ENCODE results near the gene NSG1. TPM values are rescaled to one million over a fixed set of nuclear protein-coding genes. Genes with fewer than 3 reads are reported as not detected.

Gene NSG1, protein sequence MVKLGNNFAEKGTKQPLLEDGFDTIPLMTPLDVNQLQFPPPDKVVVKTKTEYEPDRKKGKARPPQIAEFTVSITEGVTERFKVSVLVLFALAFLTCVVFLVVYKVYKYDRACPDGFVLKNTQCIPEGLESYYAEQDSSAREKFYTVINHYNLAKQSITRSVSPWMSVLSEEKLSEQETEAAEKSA
- total RNA-seq (1 to 10 TPM in 4 of 5 donors, not detected in 1; 1.2 to 8.1 (median 1.8) TPM), polyA plus RNA-seq (10 to 100 TPM in 1 of 3 donors, 1 to 10 TPM in 2; 4.1 to 13.6 (median 8.0) TPM)
- long read RNA-seq, donor 1, partial matches to known transcripts: 0 of 2 reads
- long read RNA-seq, donor 1, other reads (novel, unspliced or antisense): 0 of 2 reads
- long read RNA-seq, donor 2, partial matches to known transcripts: 6 of 7 reads
- long read RNA-seq, donor 2, other reads (novel, unspliced or antisense): 0 of 7 reads
- long read RNA-seq, donor 3, partial matches to known transcripts: 5 of 6 reads
- long read RNA-seq, donor 3, other reads (novel, unspliced or antisense): 0 of 6 reads
- long read RNA-seq, donor 4, partial matches to known transcripts: 0 of 1 reads
- long read RNA-seq, donor 4, other reads (novel, unspliced or antisense): 0 of 1 reads
- long read RNA-seq, donor 5, partial matches to known transcripts: 11 of 14 reads
- long read RNA-seq, donor 5, other reads (novel, unspliced or antisense): 0 of 14 reads
- long read RNA-seq, donor 6: 0 reads
- long read RNA-seq, donor 7, partial matches to known transcripts: 11 of 16 reads
- long read RNA-seq, donor 7, other reads (novel, unspliced or antisense): 0 of 16 reads
- long read RNA-seq, donor 8, partial matches to known transcripts: 24 of 34 reads
- long read RNA-seq, donor 8, other reads (novel, unspliced or antisense): 8 of 34 reads
- long read RNA-seq, donor 9, partial matches to known transcripts: 5 of 9 reads
- long read RNA-seq, donor 9, other reads (novel, unspliced or antisense): 0 of 9 reads
- long read RNA-seq, donor 10, partial matches to known transcripts: 5 of 6 reads
- long read RNA-seq, donor 10, other reads (novel, unspliced or antisense): 0 of 6 reads

DNA sequence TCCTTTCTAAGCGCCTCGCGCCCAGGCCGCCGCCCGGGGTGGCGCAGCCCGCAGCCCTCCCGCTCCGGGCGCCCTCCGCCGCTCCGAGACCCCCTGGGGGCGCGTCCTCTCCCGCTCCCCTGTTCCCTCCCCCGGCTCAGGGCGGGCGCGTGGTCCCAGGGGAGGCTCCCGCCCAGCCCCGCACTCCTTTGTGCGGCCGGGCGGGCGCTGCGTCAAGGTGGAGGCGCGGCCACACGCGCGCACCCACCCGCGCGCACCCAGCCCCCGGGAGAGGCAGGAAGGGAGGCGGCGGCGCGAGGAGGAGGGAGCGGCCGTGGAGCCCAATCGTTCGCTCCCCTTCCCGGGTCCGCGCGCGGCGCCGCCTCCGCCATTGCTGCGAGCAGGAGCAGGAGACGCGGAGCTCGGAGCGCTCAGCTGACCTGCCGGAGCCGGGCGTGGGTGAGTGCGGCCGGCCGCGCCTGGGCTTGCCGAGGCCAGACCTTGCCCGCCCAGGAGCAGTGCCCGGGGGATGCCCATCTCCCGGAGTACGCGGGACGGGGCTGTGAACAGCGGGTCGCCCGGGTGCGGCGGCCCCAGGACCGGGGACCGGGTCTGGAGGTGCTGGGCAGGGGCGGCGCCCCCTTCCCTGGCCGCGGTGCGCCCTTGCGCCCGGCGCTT is at the start of gene NSG1:
Gene NSG1, plus strand, starts transcription at position 367 of the 657 bp plus-strand sequence. CDS start 528 bp downstream, outside the sequence.
- intact Hi-C loops (cut with DNase I; ENCODE audit: low total_unique reads): no loop called here
- DNase-seq: peak in 1 of 2 donors; percentile 79
- Histone ChIP-seq H3K4me3 (peak within 1 kb of the TSS; percentile 39 to 61 (median 53)), H3K27me3 (peaks cover 21 to 95% (median 43%) of the 10 kb centered on the region in 3 donors), H3K36me3 (no peaks in the 10 kb centered on the region), H3K27ac (peak within 1 kb of the TSS in 1 of 5 donors; percentile 14), H3K4me1 (peaks cover 20 to 34% (median 28%) of the 10 kb centered on the region in 4 donors), H3K9me3 (no peaks in the 10 kb centered on the region)
- no peak for TF ChIP-seq POLR2AphosphoS5 (IDR thresholded peaks at IDR 0.05)
- TF ChIP-seq POLR2A (IDR thresholded peaks at IDR 0.05): no peak
- no peak for TF ChIP-seq CTCF (IDR thresholded peaks at IDR 0.05)
- TF ChIP-seq EP300 (IDR thresholded peaks at IDR 0.05): no peak
- WGBS, 5 donors: 0 to 2% (median 1%) methylated on average over 23 to 81 of the region's 87 CpGs

GRCh38 chr4:4338210-4339001 is 48.5 kb upstream of the NSG1 start:
- no peak overlapping the region for H3K4me3 ChIP-seq
- H3K27me3 ChIP-seq: peaks cover 0 to 10% (median 0%) of the 10 kb centered on the region in 3 donors
- intact Hi-C loops (cut with DNase I; ENCODE audit: low total_unique reads): loop anchor here (5.0 kb wide), 1 partner anchor 81 kb away; no protein-coding TSS in a partner anchor
- WGBS, 5 donors: 57 to 67% (median 64%) methylated on average over 11 of the region's 11 CpGs
- H3K27ac ChIP-seq: no peak overlapping the region
- H3K36me3 ChIP-seq: no peaks in the 10 kb centered on the region
- TF ChIP-seq EP300 (IDR thresholded peaks at IDR 0.05): no peak
- no peak for TF ChIP-seq CTCF (IDR thresholded peaks at IDR 0.05)
- TF ChIP-seq POLR2AphosphoS5 (IDR thresholded peaks at IDR 0.05): no peak
- no peak for TF ChIP-seq POLR2A (IDR thresholded peaks at IDR 0.05)
- no peaks in the 10 kb centered on the region for H3K9me3 ChIP-seq
- no peak for DNase-seq
- H3K4me1 ChIP-seq: no peaks in the 10 kb centered on the region

DNA sequence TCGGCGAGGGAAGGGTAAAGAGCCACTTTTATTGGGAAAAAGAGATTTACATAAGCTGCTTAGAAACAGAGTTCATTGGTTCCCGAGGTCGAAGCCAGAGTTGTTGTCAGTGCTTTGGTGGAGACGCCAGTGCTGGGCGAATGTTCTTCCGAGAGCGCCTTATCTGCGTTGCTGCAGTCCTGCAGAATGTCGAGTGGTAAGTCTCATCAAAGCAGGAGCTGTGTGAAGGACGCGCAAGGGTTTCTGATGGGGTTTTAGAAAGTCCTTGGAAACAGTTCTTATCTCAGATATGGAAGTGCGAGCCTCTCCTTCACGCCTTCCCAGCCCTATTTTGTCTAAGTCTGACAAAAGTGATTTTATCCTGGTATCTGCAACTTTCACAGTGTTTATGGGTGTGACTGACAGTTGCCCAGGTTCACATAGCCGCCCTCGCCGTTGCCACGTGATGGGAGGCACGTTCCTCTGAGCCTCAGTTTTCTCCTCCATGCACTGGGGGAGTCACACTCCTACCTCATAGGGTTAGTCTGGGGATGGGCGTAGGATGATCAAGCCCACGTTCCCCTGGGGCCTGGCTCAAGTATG is 47.3 kb upstream of the NSG1 start:
- peak in 1 of 2 donors; percentile 36 for DNase-seq
- 39 to 49% (median 42%) methylated on average over 21 of the region's 21 CpGs for WGBS, 5 donors
- H3K9me3 ChIP-seq: no peaks in the 10 kb centered on the region
- intact Hi-C loops (cut with DNase I; ENCODE audit: low total_unique reads): loop anchor here (5.0 kb wide), 1 partner anchor 82 kb away; no protein-coding TSS in a partner anchor
- no peaks in the 10 kb centered on the region for H3K4me1 ChIP-seq
- no peak overlapping the region for H3K4me3 ChIP-seq
- no peak for TF ChIP-seq POLR2AphosphoS5 (IDR thresholded peaks at IDR 0.05)
- no peak for TF ChIP-seq POLR2A (IDR thresholded peaks at IDR 0.05)
- TF ChIP-seq CTCF (IDR thresholded peaks at IDR 0.05): no peak
- no peak for TF ChIP-seq EP300 (IDR thresholded peaks at IDR 0.05)
- H3K36me3 ChIP-seq: no peaks in the 10 kb centered on the region
- peaks cover 0 to 13% (median 0%) of the 10 kb centered on the region in 3 donors for H3K27me3 ChIP-seq
- no peak overlapping the region for H3K27ac ChIP-seq
